HEK293 (cell line): ENCODE data around the gene KIF2C.

Source experiments
- ZBTB20 ChIP-seq: fragments of 450-650 bp; formaldehyde crosslinking; IDR thresholded peaks from 2 replicates; pipeline ENCODE4 v1.5.1; 2016; ENCODE audit warnings: missing biosample characterization, missing genetic modification characterization
- TF ChIP-seq, protein P1 (sequence below): fragments of 450-650 bp; formaldehyde crosslinking; IDR thresholded peaks from 2 replicates; pipeline ENCODE4 v1.5.1; 2016; ENCODE audit warnings: missing biosample characterization, missing genetic modification characterization
- TF ChIP-seq, protein P2 (sequence below): fragments of 450-650 bp; IDR thresholded peaks from 2 replicates; pipeline ENCODE4 v1.5.1; 2018; ENCODE audit warnings: missing biosample characterization, mild to moderate bottlenecking, missing genetic modification characterization
- TF ChIP-seq, protein P3 (sequence below): fragments of 450-650 bp; IDR thresholded peaks from 2 replicates; pipeline ENCODE4 v1.5.1; 2018; ENCODE audit warnings: missing biosample characterization, missing genetic modification characterization
- TF ChIP-seq, protein P4 (sequence below): fragments of 450-650 bp; formaldehyde crosslinking; IDR thresholded peaks from 2 replicates; pipeline ENCODE4 v1.5.1; 2016; ENCODE audit warnings: missing biosample characterization, missing genetic modification characterization

DNA sequence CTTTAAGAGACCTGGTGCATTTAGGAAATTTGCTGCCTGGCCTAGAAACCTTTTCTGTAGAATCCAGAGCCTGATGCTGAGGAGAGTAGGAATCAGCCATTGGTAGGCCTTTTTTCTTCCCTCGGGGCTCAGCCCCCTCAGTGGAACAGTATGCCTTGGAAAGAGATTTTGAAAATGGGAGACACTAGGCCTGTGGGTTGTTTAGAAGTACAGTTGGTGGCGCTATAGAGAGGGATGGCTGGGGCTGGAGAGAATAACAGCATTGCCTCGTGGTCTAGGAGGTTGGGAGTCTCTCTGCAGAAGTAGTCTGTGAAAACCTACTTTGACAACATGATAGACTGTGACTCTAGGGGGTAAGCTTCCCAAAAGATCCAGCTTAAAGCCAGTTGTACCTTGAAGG is 8.2 kb downstream of the KIF2C start:
- TF ChIP-seq, protein P1, sequence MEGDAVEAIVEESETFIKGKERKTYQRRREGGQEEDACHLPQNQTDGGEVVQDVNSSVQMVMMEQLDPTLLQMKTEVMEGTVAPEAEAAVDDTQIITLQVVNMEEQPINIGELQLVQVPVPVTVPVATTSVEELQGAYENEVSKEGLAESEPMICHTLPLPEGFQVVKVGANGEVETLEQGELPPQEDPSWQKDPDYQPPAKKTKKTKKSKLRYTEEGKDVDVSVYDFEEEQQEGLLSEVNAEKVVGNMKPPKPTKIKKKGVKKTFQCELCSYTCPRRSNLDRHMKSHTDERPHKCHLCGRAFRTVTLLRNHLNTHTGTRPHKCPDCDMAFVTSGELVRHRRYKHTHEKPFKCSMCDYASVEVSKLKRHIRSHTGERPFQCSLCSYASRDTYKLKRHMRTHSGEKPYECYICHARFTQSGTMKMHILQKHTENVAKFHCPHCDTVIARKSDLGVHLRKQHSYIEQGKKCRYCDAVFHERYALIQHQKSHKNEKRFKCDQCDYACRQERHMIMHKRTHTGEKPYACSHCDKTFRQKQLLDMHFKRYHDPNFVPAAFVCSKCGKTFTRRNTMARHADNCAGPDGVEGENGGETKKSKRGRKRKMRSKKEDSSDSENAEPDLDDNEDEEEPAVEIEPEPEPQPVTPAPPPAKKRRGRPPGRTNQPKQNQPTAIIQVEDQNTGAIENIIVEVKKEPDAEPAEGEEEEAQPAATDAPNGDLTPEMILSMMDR (tag by site-specific recombination): no peak
- no peak for TF ChIP-seq ZBTB20 (tag by site-specific recombination)
- TF ChIP-seq, protein P2, sequence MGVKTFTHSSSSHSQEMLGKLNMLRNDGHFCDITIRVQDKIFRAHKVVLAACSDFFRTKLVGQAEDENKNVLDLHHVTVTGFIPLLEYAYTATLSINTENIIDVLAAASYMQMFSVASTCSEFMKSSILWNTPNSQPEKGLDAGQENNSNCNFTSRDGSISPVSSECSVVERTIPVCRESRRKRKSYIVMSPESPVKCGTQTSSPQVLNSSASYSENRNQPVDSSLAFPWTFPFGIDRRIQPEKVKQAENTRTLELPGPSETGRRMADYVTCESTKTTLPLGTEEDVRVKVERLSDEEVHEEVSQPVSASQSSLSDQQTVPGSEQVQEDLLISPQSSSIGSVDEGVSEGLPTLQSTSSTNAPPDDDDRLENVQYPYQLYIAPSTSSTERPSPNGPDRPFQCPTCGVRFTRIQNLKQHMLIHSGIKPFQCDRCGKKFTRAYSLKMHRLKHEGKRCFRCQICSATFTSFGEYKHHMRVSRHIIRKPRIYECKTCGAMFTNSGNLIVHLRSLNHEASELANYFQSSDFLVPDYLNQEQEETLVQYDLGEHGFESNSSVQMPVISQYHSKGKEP (tag by site-specific recombination): no peak
- TF ChIP-seq, protein P3, sequence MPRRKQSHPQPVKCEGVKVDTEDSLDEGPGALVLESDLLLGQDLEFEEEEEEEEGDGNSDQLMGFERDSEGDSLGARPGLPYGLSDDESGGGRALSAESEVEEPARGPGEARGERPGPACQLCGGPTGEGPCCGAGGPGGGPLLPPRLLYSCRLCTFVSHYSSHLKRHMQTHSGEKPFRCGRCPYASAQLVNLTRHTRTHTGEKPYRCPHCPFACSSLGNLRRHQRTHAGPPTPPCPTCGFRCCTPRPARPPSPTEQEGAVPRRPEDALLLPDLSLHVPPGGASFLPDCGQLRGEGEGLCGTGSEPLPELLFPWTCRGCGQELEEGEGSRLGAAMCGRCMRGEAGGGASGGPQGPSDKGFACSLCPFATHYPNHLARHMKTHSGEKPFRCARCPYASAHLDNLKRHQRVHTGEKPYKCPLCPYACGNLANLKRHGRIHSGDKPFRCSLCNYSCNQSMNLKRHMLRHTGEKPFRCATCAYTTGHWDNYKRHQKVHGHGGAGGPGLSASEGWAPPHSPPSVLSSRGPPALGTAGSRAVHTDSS (tag by site-specific recombination): no peak
- TF ChIP-seq, protein P4, sequence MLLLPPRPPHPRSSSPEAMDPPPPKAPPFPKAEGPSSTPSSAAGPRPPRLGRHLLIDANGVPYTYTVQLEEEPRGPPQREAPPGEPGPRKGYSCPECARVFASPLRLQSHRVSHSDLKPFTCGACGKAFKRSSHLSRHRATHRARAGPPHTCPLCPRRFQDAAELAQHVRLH: no peak
